T-helper 1 cell (primary cell): Measurements from ENCODE around the gene ATP1A2.
"Not testable (repeated sequence)": the region's sequence is repeated elsewhere in the genome, so short reads cannot be mapped to it uniquely, and the experiment has no call there.

ENCODE experiments used
- DNase-seq, 5 donors: peaks; one replicate each; pipeline ENCODE4 v3.0.0-alpha.2; 2012 to 2020

ATP1A2 gene

DNA sequence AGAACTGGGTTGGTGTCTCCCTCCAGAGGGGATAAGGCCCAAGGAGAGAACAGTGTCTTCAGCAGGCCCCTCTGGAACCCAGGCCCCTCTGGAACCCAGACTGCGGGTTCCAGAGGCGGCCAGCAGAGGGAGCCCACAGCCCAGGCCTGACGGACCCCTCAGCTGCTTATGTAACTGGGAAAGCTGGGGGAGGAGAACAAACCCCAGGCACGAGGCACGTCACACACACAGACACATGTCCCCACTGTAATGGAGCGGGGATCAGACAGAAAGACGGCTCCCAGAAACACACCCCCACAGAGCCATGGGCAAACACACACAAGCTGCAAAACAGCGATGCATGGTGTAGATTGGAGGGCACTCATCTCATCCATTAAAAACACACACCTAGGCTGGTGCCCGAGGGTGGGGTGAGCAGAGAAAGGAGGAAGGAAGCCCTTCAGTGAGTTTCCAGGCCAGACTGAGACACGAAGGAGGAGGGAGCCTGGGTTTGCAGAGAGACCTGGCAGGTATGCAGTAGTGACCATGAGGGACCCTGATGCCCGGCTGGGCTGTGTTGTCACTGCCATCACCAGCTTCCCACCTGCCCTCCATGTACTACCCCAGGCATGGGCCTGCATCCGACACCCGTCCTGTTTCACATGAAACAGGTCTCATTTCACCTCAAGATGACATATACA, 14.4 kb upstream of the ATP1A2 start:
- peak; percentile 35 to 67 (median 59) for DNase-seq

DNA sequence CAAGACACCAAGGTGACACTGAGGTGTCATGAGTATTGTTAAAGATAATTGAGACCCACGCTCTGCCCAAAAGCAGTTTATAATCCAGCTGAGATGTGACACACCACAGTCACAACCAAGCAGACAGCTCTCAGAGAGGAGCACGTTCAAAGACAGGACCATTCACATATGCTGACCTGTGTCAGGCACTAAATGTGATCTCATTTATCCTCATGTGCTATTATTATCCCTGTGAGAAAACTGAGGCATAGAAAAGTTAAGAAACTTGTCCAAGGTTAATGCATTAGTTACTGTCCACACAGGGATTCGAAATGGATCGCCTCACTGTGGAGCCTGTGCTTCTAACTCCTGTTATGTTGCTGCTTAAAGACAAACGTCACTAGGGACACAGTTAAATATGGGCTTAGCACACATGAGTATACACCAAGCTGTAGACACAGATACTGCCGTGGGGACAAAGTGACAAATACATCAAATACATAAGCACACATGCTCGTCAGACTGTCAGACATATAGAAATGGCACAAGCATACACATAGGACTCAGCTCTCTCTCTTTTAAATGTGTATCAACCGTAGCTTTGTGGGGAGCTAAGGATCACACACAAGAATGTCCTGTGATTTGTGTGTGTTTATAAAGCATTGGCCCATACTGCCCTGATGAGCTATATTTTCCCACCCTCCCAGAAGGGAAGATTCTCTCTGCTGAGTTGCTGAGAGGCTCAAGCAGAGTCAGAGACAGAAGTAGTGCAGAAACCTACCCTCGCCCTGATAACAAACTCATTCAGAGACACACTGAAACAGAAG, 13.6 kb upstream of the ATP1A2 start:
- DNase-seq = no peak

DNA sequence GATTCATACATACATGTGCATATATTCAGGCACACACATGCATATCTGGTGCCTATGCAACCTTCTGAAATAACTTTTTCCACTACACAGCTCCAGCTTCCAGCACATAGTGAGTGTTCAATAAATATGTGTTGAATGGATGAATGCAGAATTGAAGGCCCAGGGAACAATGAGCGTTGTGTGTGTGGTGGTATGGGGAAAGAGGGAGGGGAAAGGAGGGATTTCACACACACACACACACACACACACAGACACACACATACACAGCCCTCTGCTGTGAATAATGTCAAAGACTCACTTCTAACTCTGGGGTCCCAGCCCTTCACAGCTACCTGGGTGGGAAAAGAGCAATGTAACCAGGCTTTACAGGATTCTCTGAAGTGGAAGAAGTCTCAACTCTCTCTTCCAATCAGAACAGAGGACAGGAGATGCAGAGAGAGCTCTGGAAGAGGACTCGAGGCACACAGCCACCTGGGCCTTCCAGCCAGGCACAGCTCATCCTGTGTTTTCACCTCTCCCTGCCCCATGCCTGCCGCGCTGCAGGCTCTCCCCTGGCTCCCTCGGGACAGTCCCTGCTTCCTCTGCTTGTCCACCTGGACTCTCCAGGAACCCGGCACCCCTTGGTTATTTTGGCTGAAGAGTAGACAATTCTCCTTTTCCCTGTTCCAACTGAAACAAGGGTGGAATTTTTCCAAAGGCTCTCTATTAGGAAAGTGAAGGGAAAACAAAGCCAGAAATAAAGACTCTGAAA, 11.7 kb upstream of the ATP1A2 start:
- DNase-seq = no peak

DNA sequence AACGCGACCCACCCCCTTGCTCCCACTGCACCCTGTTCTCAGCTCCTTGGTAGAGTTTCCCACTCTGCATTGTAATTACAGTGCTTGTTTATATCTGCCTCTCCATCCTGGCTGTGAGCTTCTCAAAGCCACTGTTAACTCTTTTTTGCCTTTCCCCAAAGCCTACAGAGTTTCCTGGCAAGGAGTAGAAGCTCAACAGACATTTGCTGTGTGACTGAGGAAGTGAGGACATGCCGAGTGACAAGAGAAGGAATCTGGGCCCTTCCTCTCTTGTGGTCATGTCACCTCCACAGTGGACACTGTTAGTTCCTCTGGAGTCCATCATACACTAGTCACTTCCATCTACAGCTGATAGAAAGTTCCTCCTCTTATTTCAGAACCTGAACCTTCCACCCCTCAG, 11.1 kb upstream of the ATP1A2 start:
- no peak for DNase-seq

DNA sequence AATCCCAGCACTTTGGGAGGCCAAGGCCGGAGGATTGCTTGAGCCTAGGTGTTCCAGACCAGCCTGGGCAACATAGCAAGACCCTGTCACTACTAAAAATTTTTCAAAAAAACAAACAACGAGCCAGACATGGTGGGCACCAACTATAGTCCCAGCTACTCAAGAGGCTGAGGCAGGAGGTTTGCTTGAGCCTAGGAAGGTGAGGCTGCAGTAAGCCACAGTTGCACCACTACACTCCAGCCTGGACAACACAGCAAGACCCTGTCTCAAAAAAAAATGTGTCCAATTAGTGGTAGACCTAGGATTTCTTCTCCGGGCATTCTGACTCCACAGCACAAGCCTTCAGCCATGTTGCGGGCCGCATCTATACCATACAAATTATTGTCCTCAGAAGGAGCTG, 10.4 kb upstream of the ATP1A2 start:
- DNase-seq = no peak

DNA sequence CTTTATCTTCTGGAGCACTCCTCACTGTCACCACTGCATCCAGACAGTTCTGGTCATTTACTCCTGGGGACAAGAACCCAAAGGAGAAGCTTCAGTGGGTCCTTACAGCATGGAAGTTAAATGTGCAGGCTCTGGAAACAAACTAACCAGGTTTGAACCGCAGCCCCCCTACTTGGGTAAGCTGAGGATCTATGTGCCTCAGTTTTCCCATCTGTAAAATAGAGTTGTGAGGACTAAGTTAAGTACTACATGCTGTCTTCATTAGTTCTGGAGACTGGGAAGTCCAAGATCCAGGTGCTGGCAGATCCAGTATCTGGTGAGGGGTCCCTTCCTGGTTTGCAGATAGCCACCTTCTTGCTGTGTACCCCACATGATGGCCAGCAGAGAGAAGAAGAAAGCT, 8.0 kb upstream of the ATP1A2 start:
- no peak for DNase-seq

DNA sequence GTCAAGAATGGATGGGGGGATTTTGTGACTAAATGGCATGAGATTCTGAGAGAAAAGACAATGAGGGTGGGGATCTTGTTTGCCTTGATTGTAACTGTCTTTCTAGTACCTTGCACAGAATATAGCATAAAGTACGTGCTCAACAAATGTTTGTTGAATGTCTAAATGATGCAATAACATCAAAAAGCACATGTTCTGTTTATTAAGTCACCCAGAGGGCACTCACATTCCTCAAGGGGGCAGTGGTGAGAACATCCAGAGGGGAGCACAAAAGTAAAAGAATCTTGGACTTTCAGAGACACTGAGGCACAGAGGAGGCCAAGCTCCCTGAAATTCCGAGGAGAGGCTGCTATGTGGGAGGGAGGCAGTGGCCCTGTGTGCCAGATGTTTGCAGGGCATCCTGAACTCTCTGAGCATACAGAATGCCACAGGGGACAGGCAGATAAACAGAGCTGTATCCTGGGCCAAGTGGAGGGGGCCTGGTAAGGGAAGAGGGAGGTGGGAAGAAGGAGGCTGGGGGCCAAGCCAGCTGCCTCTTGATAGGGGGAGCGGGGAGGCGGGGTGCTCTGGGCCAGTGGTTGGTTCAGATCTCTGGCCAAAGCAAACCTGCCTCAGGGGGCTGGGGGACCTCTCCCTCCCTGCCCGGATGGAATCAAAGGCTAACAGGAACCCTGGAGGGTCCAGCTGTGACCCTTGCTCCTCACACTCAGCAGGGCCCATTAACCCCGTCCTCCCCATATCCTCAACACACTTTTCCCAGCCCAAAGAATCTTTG, 6.5 kb upstream of the ATP1A2 start:
- DNase-seq = peak in 2 of 5 donors; percentile 24 to 61

DNA sequence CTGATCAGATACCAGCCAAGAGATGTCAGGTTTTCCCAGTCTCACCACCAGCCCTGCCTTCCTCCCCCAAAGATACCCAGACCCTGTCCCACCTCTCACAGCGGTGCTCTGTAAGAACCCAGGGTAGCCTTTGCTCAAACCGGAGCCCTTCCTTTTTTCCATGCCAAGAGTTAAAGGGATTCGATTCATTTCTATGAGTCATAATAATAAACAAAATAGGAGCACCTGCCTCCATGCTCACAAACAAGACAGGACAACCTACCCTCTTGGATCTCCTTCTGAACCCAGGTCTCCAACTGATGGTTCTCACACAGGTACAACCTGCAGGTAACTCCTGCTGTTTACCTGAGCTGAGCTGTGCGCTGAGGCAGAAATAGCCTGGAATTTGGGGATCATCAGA, 5.9 kb upstream of the ATP1A2 start:
- no peak for DNase-seq

DNA sequence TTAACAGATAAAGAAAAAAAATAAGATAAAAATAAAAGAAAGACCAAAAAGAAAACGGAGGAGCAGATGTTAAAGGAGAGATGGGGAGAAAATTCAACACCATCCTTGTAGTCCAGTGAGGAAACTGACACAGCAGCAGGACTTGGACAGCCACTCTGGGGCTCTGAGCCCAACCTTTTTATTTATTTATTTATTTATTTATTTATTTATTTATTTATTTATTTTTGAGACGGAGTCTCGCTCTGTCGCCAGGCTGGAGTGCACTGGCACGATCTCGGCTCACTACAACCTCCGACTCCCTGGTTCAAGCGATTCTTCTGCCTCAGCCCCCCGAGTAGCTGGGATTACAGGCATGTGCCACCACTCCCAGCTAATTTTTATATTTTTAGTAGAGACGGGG, 4.1 kb upstream of the ATP1A2 start:
- DNase-seq = not testable (repeated sequence)

DNA sequence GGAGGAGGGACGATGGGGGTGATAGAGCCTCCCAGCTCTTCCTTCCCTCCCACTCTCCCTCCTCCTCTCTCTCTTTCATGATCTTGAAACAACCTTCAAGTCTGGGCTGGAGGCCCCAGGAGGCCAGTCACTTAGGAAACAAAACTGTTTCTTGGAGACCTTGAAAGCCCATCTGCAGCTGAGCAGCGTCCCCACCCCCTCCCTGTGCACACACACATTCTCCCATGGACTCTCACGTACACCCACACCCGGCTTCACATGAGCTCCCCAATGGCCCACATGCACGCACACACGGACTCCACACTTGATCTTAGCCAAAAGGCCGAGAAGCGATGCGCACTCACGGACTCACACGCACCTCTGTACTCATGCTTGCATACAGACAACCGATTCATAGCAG, 3.2 kb upstream of the ATP1A2 start:
- no peak for DNase-seq

DNA sequence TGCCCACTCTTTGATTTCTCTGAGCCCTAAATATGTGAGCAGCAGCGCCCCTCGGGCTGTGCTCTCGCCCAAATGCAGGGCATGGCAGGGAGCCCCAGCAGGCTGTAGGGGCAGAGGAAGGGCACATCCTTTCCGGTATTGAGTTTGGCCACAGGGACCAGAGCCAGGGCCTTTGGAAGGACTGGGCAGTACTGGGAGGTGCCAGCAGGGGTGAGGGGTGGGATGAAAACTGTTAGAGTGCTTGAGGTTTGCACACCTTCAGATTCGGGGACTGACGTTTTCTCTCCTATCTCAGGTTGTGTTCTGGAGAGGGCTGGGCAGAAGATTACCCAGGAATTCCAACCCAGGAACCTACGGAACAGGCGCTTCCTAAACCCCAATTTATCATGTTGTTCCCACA, 2.2 kb upstream of the ATP1A2 start:
- DNase-seq = no peak

DNA sequence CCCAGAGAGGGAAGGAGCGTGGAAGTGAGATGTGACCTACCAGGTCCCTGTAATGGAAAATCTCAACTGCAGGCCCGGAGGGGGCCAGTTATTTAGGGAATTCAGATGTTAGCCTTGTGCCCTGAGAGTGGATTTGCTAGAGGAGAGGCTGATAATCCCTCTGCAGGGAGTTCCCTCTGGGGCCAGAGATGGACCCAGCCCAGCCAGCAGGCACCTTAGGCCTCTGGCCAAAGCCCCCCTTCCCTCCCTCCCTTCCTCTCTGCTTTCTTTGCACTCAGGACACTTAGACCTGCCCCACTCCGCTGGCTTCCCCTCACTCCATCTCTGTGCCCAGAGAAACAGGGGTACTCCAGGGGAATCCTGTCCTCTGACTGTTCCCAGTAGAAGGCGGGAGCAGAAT, 1.5 kb upstream of the ATP1A2 start:
- no peak for DNase-seq

DNA sequence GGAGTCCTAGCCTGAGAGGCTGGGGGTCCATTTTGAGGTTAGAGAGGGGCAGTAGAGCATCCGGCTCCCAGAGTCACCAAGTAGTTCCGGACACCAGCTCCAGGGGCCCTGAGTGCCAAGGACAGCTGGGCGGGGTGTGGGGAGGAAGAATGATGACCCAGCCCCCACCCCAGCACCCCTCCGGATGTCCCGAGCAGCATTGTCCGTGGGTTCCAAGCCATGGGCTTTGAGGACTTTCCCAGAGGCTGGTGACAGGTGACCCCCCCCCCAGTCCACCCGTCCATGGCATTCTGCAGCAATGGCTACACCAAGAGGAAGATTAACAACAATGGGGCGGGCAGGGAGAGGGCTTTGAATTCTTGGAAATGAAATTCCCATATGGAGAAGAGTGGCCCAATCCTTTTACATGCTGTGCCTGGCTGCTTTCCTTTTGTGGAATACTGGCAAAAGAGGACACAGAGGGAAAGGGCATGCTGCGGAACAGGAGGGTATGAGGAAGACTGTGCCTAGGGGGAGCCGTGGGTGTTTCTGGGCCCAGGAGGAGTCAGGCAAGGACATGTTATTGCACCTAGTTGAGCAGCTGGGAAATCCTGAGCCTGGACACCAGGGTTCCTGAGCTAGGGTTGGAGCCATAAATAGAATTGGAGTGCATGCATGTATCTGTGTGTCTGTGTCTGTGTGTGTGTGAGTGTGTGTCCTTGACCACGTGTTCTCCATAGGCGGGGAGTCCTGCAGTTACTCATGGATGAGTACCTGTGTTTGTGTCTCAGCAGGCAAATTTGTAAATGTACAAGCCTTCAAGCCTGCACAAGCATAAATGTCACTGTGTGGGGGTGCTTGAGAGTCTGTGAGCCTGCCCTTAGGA, 956 bp downstream of the ATP1A2 start:
- no peak for DNase-seq

DNA sequence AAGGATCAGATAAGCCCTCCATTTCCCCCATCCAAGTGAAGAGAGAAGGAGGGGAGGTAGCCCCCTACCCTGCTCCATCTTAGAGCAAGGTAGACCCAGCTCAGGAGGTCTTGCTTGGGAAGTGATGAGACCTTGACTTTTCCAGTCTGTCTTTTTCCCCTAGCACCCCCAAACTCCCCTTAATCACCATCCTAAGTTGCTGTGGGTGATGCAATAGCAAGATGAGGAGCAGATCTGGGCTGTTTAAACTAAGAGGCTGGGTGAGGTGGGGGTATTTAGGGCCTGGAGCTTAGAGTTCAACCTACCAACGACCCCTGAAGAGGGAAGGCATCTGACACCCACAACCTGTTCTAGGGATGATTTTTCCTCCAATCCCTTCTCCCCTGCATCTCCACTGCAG, 1.7 kb downstream of the ATP1A2 start:
- DNase-seq = no peak

DNA sequence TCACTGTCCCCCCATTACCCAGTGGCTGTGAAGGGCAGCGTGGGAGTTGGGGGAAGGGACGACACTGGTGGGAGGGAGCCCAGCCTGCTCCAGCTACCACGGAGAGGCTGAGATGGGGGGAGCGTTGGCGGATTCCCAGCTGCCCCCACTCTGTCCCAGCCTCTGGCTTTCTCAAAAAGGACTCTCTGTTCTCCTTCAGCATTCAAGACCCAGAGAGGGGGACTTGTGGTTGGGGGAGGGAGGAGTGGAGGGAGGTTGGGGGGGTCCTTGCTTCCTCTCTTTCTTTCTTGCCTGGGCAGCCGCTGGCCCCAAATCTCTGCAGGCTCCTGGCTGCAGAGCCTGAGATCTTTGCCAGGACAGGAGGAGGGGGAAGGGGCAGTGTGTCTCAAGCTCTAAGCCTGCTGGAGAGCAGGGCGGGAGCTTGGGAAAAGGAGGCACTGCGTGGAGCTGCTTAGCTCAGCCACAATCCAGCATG, 2.2 kb downstream of the ATP1A2 start:
- no peak for DNase-seq

DNA sequence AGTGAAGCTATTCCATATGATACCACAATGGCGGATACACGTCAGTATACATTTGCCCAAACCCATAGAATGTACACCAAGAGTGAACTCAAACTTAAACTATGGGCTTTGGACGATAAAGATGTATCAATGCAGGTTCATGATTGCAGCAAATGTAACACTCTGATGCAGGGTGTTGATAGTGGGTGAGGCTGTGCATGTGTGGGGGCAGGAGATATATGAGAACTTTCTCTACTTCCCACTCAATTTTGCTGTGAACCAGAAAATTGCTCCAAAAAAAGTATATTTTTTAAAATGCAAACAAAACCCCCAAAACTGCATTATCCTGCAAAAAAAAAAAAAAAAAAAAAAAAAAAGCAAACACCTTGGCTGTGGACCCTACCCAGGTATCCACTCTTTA, 3.4 kb downstream of the ATP1A2 start:
- no peak for DNase-seq

DNA sequence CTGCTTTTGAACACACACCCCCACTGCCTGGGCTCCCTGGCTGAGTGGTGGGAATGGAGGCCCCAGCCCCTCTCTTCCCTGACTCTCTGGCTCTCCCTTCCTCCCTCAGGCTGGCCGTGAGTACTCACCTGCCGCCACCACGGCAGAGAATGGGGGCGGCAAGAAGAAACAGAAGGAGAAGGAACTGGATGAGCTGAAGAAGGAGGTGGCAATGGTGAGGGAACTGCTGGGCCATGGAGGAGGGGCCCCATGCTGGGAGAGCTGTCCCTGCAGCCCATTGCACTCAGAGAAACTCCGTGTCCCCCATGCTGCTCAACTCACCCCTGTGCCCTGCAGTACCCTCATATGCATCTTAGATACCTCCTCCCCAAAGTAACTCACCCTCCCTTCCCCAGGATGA, 5.2 kb downstream of the ATP1A2 start:
- DNase-seq = no peak

DNA sequence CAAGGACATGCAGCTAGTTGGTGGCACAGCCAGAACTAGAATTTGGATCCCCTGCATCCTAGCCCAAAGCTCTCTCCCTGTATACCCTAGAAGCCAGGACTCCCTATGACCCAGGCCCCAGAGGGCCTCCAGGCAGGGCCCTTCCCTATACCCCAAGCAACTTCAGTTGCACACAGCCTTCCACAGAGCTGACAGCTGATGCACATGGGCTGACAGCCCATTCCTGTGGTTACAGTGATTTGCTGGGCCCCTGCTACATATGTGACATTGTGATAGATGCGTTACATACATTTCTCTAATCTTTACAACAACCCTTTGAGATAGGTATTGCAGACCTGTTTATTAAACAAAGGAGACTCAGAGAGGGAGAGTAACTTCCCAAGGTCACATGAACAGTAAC, 5.8 kb downstream of the ATP1A2 start:
- DNase-seq = no peak

DNA sequence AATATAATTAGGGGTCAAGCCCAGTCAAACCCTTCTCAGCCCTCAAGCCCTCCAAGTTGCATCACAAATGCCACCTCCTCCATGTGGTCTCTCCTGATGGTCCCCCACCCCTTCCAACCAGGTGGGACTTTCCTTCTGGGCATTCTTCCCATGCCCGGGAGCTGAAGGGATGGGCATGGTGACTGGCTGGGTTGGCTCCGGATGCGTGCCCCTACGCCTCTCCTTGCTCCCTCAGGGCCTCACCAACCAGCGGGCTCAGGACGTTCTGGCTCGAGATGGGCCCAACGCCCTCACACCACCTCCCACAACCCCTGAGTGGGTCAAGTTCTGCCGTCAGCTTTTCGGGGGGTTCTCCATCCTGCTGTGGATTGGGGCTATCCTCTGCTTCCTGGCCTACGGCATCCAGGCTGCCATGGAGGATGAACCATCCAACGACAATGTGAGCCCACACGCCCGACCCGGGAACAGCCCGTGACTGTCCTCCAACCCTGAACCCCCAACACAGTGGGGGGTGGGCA, 7.5 kb downstream of the ATP1A2 start:
- DNase-seq = no peak

DNA sequence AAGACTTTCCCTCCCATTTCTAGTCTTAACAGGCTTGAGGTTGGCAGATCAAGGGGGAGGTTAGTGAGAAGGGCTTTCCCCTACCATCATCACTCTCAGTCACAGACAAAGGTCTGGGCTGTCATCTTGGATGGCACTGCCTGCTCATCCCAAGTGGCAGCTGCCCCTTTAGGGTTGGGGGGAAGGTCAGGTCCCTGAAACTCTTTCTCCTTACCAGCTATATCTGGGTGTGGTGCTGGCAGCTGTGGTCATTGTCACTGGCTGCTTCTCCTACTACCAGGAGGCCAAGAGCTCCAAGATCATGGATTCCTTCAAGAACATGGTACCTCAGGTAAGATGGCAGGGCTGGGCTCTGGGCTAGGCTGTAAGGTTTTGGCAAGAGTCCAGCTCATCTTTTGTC, 8.2 kb downstream of the ATP1A2 start:
- DNase-seq = no peak

DNA sequence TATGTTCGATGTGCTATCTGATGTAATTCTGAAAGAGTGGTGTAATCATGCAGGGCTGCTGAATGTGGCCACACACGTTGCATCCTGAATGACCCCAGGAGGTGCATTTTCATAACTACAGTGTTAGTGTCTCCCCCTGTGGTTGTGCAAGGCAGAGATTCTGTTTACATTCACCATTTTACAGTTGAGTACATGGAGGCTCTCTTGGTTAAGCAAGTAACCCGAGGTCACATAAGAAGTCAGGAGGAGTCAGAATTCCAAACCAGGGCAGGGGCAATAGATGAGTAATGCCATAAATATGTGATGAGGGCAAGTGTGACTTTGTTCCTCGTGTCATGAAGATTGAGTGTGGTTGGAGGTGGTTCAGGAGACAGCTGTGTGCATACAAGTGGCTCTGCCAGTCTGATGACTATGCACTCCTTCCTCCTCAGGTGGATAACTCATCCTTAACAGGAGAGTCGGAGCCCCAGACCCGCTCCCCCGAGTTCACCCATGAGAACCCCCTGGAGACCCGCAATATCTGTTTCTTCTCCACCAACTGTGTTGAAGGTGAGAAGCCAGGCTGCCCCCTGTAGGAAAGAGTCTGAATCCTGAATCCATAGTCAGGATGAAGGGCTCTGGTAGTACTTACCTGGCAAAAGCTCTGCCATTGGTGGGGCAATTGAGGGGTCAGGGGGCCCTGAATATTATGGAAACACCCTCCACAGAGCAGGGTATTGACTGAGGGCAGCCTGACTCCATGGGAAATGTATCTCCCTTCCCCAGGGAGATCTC, 9.3 kb downstream of the ATP1A2 start:
- no peak for DNase-seq
